LoVo (cell line): ENCODE measurements around the gene DENND2A.
"Not testable (repeated sequence)": the region's sequence is repeated elsewhere in the genome, so short reads cannot be mapped to it uniquely, and the experiment has no call there.

Experiments
- DNase-seq: peaks from one replicate; pipeline ENCODE4 v3.0.0-alpha.2; 2016; ENCODE audit warnings: low spot score

DENND2A gene

DNA sequence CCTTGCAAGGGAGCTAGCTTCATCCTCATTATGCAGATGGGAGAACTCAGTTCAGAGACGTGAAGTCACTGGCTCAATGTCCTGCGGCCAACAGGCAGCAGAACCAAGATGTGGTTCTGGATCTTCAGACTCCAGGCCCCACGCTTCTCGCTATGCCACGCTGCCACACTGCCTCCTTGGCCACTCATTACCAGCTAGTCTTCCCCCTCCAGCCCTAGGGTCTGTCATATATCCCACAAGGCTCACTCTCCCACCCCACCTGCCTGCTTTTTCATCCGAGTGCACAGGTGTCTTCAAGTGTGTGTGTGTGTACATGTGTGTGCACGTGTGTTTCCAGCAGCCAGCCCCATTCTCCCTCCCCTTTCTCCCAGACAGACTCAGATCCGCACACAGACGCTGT lies 53.4 kb downstream of the DENND2A start:
- no peak for DNase-seq

DNA sequence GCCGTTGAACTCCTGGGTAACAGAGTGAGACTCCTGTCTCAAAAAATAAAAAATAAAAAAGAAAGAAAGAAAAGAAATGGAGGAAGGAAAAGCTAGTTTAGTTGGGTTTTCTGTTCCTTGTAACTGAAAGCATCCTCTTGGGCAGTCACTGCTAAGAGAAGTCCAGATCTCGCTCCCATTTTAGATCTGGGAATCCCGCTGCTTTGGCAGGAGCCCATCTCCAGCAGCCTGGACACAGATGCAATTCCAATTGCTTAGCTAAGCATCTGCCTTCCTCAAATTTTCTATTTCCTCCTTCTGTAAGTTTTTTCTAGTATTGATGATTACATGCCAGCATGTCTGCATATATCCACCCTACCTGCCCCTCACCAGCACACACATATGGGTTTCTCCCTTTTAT lies 54.1 kb downstream of the DENND2A start:
- DNase-seq: no peak

DNA sequence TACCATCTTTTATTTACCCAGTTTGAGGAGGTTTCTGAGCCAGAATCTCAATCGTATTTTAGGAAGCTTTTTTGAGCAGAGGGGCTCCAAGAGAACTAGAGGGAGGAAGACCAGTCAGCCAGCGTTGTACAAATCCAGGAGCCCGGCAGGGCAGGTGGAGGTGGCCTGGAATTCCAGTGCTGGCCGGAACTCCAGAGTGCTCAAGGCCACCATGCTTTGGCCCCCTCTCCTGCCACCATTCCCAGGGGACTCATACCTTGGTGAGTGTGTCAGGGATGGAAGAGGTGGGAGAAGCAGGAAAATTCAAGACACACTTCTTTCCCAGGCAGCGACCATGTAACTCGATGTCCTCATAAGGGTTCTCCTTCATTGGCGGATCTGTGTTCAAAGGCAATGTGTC lies 55.3 kb downstream of the DENND2A start:
- DNase-seq: no peak

DNA sequence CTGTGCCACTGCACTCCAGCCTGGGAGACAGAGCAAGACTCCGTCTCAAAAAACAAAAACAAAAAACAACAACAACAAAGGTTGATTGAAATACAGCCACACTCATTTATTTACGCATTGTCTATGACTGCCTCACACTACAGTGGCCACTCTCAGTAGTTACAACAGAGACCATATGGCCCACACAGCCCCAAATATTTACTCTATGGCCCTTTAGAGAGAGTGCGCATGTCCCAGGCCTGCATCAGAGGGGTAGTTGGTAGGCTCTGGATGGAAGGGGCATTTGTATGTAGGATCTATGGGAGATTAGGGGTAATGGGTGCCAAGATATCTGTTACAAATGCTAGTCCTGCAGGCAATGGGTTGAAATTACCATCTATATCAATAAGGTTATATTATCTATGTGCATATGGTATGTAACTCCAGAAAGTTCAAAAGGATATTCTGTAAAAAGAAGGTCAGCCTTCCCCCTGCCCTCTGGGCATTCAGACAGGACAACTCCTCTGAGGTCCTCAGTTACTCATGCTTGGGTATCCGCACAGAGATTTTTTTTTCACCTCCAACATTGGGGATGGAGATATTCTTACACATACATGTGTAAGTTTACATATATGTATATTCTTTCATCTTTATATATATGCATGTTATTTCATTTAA lies 56.3 kb downstream of the DENND2A start:
- no peak for DNase-seq

DNA sequence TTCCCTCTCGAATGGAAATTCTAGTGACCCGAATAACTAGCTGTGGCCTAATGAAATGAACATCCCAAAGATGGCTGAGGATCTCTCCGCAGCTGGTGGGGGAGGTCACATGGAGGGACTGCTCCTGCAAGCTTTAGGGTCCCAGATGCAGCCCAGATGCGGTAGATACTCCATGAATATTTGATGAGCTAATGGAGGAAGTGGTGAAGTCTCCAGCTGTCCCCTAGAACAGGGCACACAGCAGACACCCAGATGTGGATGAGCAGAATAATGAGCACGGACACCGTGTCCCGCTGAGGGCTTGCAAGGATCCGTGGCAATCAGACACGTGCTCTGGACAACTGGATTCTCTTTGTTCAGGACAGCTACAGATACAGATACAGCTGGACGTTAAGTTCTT lies 59.2 kb downstream of the DENND2A start:
- no peak for DNase-seq

DNA sequence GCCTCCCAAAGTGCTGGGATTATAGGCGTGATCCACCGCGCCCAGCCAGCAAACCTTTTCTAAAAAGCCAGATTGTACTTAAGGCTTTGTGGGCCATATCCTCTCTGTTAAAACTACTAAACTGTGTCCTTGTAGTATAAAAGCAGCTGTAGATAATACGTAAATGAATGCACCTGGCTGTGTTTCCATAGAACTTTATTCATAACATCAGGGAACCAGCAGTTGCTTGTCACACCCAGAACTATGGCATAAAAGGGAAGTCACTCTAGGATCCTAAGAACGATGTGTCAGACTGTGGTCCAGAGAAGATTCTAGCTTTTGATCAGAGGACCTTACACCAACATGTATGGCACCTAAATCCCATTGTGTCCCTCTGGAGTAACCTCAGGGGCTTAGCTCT lies 63.0 kb downstream of the DENND2A start:
- no peak for DNase-seq

DNA sequence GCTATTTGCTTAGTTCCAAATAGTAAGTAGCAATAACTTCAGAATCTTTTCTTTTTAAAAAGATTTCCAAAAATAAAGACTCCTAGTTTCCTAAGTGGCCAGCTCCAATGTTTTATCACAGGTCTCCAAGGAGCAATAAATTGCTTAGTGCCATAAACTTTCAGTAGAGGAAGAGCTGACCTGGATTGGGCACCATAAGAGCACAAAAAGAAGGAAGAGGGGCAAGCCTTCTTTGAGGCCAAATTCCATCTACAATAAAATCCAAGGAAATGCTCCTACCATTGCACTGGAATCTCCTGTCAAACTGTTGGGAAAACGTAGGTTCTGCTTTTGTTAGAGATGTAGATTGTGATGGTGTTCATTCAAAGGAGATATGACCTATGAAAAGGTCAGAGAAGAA lies 64.0 kb downstream of the DENND2A start:
- DNase-seq: no peak

DNA sequence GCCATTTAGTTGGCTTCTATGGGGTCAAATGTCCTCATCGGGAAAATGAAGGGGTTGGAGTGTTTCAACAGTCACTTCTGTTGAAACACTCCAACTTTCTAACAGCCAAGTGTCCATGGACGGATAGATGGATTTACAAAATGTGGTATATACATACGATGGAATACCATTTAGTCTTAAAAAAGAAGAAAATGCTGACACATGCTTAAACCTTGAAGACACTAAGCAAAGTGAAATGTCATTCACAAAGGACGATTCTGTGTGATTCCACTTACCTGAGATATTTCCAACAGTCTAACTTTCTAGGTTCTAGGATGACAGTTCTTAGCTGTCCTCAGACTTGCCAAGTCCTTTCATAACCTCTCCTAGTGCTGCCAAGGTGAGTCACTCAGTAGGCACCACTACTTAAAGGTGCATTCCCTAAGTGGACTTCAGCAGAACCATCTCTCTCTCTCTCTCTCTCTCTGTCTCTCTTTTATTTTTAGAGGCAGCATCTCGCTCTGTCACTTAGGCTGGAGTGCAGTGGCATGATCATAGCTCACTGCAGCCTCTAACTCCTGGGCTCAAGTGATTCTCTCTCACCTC lies 69.0 kb downstream of the DENND2A start:
- peak; percentile 17 for DNase-seq

DNA sequence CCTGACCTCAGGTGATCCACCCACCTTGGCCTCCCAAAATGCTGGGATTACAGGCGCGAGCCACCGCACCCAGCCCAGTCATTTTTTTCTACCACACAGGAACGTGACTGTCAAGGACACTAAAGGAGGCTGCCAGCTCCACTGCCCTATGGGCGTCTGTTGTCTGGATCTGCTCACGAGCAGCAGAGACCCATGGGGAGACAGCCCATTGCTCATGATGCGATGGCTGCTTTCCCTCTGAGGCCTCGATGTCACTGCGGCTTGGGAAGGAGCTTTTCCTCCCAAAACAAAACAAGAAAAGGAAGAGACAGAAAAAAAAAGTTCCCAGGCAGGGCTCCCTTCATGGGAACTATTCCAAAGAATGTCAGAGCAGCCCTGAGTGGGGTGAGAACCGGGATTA lies 70.5 kb downstream of the DENND2A start:
- no peak for DNase-seq

DNA sequence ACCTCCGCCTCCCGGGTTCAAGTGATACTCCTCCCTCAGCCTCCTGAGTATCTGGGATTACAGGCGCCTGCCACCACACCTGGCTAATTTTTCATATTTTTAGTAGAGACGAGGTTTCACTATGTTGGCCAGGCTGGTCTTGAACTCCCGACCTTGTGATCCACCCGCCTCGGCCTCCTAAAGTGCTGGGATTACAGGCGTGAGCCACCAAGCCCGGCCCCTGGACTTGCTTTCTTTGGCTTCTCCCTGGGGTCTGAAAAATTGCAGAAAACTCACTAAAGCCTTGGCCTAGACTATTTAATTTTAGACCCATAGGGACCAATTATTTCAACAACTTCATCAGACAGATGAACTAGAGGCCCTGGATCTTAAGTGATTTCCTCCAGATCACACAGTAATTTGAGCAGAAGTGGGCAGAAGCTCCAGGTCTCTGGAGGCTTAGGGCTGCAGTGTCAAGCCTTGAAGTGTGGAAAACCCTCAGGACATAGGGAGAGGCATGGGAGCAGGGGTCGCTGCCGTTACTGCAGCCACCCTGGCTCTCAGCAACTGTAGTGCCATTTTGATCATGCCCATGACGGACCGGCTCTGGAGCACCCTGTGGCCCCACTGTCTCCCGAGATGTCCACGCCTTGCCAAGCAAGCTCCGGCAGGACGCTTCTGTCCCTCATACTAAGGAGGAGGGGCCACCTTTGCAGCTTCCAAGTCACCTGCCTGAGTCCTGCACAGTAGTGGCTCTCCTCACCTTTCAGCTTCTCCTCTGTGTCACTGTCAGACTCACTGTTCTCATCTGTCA lies 72.4 kb downstream of the DENND2A start:
- no peak for DNase-seq

DNA sequence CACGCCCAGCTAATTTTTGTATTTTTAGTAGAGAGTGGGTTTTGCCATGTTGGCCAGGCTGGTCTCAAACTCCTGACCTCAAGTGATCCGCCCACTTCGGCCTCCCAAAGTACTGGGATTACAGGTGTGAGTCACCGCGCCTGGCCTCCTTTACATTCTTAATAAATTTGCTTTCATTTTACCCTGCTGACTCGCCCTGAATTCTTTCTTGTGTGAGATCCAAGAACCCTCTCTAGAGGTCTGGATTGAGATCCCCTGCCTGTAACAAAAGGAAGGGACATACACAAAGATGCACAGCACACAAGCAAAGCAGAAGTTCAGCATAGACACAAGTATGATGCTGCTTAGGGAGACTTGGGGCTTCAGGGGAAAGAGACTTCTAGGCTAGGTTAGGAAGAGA lies 74.4 kb downstream of the DENND2A start:
- DNase-seq: peak; percentile 40

DNA sequence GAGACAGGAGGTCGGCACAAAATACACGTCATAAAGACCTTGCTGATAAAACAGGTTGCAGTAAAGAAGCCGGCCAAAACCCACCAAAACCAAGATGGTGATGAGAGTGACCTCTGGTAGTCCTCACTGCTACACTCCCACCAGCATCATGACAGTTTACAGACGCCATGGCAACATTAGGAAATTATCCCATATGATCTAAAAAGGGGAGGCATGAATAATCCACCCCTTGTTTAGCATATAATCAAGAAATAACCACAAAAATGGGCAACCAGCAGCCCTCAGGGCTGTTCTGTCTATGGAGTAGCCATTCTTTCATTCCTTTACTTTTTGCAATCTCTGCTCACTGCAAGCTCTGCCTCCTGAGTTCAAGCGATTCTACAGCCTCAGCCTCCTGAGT lies 74.9 kb downstream of the DENND2A start:
- not testable (repeated sequence) for DNase-seq

DNA sequence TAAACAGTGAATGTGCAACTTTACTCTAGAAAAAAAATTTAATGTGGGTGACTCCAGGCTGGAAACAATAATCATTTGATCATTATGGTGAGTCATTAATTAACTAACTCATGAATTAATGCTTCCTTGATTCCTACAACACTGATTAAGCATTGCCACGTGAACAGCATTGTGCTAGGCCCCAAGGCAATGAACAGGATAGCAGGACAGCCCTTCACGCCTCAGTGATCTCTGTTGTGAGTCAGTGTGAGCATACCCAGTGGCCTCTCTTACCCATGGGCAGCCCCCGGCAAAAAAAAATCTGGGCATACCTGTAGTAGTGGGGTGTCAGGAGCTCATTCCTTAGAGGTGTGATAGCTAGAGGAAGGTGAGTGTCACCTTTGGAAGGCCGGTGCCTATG lies 76.0 kb downstream of the DENND2A start:
- no peak for DNase-seq

DNA sequence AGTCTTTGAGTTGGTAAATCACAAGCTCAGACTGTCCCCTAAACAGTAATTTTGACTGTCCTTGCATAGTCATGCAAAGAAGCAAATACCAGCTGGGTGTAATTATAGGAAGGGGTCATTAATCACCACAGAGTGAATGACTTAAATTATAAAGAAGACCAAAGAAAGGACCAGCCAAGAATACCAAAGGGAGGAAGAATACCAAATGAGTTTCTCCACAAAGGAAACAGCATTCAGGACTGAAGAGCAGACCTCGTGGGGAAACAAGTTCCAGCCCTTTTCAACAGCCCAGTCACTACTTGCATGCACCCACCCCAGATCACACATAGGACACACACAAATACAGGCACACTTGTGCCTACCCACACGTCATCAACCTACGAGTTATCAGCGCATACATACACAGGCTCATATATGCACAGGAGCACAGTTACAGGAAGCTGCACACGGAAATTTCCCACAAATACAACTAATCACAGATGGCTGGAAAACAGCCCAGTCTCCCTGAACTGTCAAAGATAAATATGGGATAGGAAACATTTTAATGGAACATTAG lies 77.6 kb downstream of the DENND2A start:
- no peak for DNase-seq

DNA sequence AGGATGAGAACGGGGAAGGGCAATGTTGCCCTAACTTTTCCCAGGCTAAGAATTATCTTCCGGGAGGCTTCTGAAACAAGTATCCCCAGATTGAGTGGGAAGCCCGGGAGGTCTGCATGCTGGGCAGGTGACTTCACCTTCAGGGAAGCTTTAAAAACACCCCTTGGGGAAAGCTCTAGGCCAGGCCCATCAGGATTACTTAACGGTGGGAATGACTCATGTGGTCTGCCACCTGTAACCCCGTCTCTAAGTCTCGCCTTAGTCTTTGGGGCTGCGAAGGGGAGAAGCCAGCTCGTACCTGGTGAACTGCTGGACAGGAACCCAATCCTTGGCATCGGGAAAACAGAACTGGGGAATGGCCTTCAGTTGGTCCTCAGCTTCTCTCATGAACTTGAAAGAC lies 81.2 kb downstream of the DENND2A start:
- DNase-seq: no peak

DNA sequence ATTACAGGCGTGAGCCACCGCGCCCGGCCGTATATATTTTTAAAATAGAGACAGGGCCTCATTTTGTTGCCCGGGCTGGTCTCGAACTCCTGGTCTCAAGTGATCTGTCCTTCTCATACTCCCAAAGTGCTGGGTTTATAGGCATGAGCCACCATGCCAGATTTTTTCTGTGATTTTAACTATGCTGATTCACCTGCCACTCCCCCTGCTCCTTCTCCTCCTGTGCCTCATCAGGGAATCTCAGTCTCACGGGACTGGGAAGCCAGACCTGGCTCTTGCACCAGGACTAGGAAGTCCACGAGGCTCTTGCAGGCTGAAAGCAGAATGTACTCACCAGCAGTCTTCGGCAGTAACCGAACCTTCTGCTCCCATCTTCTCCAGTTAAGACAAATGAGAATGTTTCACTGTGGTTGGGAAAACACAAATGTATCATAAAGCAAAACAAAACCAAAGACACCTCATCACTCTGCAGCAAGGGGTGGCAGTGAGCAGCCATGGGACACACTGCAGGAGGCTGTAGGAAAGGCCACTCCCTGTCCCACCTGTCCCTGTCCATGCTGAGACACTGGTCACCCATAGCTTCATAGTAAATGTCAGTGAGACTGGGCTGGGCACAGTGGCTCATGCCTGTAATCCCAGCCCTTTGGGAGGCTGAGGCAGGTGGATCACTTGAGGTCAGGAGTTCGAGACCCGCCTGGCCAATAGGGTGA lies 82.6 kb downstream of the DENND2A start:
- DNase-seq: peak; percentile 28

DNA sequence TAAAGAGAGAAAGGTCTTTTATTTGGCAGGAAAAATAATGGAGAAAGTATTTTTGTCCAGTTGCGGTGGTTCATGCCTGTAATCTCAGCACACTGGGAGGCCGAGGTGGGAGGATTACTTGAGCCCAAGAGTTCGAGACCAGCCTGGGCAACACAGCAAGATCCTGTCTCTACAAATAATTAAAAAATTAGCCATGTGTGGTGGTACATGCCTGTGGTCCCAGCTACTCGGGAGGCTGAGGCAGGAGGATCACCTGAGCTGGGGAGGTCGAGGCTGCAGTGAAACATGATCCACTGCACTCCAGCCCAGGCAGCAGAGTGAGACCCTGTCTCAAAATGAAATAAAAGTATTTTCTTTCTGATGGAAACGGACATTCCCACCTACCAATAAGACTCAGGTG lies 83.5 kb downstream of the DENND2A start:
- DNase-seq: no peak

DNA sequence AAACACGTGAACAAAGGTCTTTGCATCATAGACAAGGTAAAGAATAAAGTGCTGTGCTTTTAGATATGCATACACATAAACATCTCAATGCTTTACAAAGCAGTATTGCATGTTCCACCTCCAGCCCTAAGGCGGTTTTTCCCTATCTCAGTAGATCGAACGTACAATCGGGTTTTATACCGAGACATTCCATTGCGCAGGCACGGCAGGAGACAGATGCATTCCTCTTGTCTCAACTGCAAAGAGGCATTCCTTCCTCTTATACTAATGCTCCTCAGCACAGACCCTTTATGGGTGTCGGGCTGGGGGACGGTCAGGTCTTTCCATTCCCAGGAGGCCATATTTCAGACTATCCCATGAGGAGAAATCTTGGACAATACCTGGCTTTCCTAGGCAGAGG lies 87.4 kb downstream of the DENND2A start:
- not testable (repeated sequence) for DNase-seq

DNA sequence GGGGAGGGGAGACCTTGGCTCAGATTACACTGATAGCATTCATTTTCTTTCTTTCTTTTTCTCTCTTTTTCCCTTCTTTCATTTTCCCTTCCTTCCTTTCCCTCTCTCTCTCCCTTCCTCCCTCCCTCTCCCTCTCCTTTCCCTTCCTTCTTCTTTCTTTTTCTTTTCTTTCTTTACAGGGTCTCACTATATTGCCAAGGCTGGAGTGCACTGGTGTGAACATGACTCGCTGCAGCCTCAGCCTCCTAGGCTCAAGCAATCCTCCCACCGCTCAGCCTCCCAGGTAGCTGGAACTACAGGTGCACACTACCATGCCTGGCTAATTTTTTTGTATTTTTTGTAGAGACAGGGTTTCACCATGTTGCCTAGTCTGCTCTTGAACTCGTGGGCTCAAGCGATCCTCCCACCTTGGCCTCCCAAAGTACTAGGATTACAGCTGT lies 88.4 kb downstream of the DENND2A start:
- no peak for DNase-seq

DNA sequence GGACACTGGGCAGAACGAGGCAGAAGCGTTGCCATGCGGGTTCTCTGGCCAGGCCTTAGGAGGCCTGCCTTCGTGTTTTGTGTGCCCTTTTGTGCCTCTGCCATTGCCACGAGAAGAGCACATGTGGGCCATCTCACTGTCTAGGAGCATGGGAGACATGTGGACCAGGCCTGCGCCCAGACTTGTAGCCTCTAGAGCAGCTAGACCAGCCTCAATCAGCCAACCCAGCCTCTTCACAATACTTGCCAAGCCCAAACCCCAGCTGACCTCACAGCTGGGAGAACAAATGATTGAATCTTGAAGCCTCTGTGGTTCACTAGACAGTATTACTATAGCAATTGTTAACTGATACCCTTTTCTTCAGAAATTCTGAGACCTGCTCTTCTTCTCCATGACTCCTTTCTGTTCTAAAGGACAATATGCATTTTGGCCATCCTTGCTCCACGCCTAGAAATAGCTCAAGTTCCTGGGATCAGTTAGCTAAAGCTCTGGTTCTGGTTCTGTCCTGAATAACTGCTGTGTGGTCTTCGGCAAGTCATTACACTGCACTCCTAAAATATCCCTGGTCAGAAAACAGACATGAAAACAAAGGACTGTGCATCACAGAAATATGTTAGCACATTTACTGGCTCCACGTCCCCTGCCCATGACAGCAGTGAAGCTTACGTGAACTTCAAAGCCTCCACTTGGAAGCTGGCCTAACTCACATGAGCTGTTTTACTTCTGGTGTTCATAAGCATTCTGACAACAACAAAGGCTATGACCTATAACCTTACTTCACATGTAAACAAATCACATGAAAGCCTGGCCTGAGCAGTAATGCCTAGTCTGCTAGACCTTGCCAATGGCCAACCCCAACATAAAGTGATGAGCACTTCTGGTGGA lies 89.0 kb downstream of the DENND2A start:
- no peak for DNase-seq

DNA sequence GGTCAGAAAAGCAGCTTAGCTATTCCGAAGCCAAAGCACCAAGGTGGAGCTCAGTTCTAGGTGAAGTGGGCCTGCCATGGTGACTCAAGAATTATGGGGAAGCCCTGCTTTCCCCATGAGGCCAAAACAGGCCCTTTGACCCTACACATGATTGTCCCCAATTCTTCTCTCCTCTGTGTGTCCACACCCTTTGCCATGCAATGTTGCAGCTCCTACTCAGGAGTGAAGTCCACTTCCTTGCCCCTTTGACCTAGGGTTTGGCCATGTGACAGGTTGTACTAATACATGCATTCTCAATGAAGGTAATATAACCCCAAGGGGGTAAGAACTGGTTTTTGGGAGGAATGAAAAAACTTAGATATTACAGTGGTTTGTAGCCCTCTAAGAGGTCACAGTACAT lies 93.7 kb downstream of the DENND2A start:
- no peak for DNase-seq
